GM18907 (cell line): Measurements from ENCODE around the gene MUCL3.
"Not testable (repeated sequence)": the region's sequence is repeated elsewhere in the genome, so short reads cannot be mapped to it uniquely, and the experiment has no call there.

Experiments
- ATAC-seq: cut with Tn5 transposase; IDR thresholded peaks from one replicate; pipeline ENCODE4 v1.9.1; 2021; ENCODE audit warnings: mild to moderate bottlenecking, moderate library complexity; ENCODE audit not compliant: unreplicated experiment

Gene MUCL3

GRCh38 chr6:30939473-30939872 lies 1.3 kb upstream of the MUCL3 start:
- ATAC-seq, result no peak

GRCh38 chr6:30942338-30943060 lies 1.7 kb downstream of the MUCL3 start:
- no peak for ATAC-seq

- no peak for ATAC-seq
Observed at GRCh38 chr6:30944051-30944450, 3.3 kb downstream of the MUCL3 start.

- ATAC-seq, result no peak
Observed at GRCh38 chr6:30945281-30945680, 4.5 kb downstream of the MUCL3 start.

GRCh38 chr6:30947231-30947630 lies 6.5 kb downstream of the MUCL3 start:
- ATAC-seq, result no peak

- ATAC-seq, result no peak
Observed at GRCh38 chr6:30948811-30949210, 8.0 kb downstream of the MUCL3 start.

- no peak for ATAC-seq
Observed at GRCh38 chr6:30951907-30952469, 11.2 kb downstream of the MUCL3 start.

- ATAC-seq, result no peak
Observed at GRCh38 chr6:30954631-30955366, 14.0 kb downstream of the MUCL3 start.

- ATAC-seq, result peak; percentile 64
Observed at GRCh38 chr6:30955367-30956042, 14.7 kb downstream of the MUCL3 start.

- no peak for ATAC-seq
Observed at GRCh38 chr6:30957716-30958115, 16.9 kb downstream of the MUCL3 start.

- ATAC-seq, result no peak
Observed at GRCh38 chr6:30960907-30961673, 20.3 kb downstream of the MUCL3 start.

GRCh38 chr6:30962716-30963115 lies 21.9 kb downstream of the MUCL3 start:
- no peak for ATAC-seq

GRCh38 chr6:30963641-30964040 lies 22.9 kb downstream of the MUCL3 start:
- no peak for ATAC-seq

- ATAC-seq, result no peak
Observed at GRCh38 chr6:30964075-30964474, 23.3 kb downstream of the MUCL3 start.

- ATAC-seq, result no peak
Observed at GRCh38 chr6:30965140-30965601, 24.4 kb downstream of the MUCL3 start.

- ATAC-seq, result no peak
Observed at GRCh38 chr6:30966154-30966553, 25.4 kb downstream of the MUCL3 start.

- ATAC-seq, result not testable (repeated sequence)
Observed at GRCh38 chr6:30969171-30969570, 28.4 kb downstream of the MUCL3 start.

GRCh38 chr6:30970946-30971345 lies 30.2 kb downstream of the MUCL3 start:
- no peak for ATAC-seq

- no peak for ATAC-seq
Observed at GRCh38 chr6:30972816-30973215, 32.0 kb downstream of the MUCL3 start.

- ATAC-seq, result no peak
Observed at GRCh38 chr6:30974490-30975252, 33.9 kb downstream of the MUCL3 start.
